COR-L47 (cell line): ENCODE results near the gene KCNQ2.

Experiments
- DNase-seq: peaks from one replicate; lab custom pipeline; 2025; lab: John Stamatoyannopoulos, UW

KCNQ2 gene

DNA sequence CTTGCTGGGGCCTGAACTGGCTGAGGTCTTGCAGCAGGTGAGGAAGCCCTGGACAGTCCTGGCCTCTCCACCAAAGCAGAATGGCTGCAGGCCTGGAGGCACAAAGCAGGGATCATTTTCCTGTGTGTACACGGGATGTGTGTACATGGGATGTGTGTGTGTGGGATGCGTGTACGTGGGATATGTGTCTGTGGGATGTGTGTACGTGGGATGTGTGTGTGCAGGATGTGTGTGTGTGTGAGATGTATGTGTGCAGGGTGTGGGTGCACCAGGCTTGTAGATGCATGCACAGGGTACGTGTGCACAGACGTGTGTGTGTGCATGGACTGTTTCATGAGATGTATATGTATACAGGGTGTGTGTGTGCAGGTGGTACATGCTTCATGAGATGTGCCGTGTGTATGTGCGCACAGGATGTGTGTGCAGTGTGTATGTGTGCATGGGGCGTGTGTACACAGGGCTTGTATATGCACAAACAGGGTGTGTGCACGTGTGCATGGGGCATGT, 103.4 kb downstream of the KCNQ2 start:
- no peak for DNase-seq

DNA sequence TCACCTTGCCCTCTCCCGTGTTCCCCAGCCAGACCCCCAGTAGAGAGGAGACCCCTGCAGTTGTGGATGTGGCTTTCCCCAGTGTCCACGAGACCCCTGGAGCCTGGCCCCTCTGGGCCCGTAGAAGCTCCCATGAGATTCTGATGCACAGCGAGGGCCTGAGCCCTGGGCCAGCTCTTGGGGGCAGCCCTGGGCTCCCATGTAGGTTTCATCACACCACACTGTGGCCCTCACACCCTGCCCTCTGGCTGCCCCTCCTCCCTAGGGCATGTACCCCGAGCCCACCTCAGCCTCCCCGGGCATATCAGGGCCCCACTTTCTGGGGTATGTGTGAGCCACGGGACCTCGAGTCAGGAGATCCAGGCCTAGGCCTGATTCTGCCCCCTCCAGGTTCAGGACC, 104.3 kb downstream of the KCNQ2 start:
- no peak for DNase-seq

DNA sequence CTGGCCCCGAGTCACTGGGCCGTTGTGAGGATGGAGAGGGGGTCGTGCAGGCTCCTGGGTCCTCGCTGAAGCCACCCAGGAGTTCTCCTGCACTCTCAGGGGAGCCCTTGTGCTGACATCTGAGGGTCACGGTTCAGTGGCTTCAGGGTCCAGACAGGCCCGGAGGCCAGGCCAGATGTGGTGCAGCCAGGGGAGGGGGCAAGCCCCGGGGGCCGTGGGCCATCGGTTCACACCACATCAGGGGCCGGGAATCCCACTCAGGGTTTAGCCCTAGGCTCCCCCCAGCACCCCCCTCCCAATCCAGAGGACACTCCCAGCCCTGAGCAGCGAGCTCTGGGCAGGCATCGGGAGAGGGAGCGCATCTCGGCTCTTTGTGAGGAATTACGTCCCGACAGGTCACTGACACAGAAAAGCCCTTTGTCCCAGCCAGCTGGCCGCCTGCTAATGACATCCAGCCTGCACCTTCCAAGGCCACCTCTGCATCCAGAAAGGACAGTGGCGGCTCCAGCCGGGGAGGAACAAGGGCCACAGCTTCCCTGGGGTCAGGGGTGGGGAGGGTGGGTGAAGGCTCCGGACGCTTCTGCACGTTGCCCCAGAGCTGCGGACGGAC, 104.9 kb downstream of the KCNQ2 start:
- no peak for DNase-seq

DNA sequence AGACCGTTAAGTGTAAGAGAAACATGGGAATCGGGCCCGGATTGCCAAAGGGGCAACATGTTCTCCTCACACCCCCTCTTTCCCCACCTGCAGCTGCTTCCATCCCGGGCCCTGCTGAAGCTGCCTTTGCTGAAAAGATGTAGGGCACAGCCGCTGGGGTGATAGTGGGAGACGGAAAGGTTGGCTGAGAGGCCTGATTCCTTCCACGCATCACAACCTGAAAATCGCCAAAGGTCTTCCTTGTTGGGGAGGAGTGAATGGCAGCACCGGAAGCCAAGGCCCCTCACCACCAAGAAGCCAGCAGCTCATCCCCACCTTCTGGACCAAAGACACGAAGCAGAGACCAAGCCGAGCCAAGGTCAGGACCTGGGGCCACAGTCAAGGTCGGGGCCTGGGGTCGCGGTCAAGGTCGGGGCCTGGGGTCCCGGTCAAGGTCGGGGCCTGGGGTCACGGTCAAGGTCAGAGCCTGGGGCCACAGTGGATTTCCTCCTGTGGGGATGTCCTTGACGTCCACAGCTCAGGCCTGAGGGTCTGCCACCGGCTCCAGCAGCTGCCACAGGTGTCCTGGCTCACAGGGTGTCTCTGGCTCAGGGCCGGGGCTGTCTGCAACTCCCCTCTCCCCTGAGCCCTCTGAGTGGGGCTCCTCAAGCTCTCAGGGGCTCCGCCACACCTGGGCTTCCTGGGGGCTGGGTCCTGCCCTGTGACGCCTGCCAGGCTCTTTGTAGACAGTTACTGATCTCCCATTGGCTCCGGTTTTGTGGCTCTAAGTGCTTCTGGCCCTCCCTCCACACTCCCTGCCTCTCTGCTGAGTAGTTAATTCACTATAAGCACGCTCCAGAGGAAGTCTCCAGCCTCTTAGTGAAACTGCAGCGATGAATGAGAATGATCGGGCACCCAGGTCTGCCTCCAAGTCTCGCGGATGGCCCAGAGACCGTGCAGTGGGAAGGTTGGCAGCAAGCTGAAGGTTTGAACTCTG, 105.8 kb downstream of the KCNQ2 start:
- peak; percentile 34 for DNase-seq

DNA sequence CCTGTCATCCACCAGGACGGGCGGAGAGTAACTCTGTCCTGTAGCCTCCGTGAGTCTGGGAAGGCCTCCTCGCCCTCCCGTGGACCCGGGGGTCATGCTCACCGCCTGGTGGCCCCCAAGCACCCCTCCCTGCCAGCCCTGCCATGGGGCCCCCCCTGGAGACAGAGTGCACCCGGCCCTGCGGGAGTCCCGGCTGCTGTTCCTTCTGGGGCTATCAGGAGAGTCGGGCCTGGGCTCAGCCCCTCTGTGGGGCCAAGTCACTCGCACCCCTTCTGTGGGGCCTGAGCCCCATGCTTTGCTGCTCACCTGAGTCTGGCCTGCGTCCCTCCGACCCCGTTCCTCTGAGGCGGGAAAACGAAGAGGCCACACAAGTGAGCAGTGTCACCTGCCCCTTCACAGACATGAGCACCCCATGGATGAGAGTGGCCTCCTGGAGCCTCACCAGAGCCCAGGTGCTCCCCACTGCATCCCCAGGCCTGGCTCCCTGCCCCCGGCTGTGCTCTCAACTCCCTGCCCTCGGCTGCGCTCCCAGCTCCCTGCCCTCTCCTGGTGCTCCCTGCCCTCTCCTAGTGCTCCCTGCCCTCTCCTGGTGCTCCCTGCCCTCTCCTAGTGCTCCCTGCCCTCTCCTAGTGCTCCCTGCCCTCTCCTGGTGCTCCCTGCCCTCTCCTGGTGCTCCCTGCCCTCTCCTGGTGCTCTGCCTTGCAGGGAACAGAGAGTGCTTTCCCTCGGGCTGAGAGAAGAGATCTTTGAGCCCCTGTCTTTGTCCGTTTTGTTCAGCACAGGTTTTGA, 106.7 kb downstream of the KCNQ2 start:
- DNase-seq: no peak

DNA sequence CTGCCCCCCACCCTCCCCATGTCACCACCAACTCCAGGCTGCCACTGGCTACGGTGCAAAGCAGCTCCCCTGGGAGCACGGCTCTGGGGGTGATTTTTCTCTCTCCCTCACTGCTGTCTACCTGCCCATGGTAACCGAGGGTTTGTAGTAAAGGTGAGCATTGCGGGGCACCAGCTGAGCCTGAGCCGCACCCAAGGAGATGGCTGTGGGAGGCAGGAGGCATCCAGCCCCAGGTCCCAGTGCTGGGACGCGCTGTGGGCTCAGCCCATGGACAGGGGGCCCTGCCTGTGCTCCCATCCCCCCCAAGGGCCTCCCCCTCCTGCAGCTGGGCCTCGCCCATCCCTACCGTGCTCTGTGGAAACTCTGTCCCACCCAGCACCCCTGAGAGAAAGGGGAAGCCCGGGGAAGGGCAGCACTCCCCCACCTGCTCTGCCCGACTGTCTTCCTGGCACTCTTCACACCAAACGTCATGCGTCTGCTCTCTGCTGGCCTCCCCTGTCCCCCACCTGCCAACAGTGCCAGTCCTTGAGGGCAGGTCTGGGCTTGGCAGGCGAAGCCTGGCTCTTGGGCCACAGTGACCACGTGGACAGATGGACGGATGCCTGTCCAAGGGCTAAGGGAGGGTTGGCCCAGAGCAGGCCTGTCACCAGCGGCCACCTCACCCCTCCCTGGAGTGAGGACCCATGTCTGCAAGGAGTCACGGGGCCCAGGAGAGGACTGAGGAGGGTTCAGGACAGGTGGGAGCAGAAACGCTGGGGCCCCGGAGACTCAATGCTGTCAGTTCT, 107.5 kb downstream of the KCNQ2 start:
- no peak for DNase-seq

DNA sequence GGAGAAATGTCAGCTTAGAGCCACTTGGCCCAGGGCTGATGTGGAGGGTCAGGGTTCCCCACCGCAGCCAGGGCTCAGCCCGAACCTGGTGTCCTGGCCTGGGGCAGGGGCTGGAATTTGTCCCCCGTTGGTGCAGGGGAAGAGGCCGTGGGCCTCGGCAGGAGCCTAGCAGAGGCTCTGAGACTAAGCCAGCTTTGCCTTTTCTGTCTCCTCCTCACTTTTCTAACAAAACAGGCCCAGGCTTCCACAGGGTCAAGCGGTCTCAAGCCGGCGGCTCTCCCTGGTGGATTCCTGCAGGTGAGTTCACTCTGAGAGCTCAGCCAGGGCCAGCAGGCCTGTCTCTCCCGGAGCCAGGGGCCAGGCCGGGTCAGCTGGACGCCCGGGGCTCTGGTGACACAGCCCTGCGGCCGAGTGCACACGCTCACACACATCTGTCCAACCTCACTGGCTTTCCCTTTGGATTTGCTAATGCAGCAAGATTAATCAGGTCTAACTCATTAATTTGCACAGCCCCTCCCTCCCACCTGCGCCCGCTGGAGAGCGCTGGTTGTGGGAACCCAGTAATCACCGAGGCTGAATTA, 108.4 kb downstream of the KCNQ2 start:
- no peak for DNase-seq

DNA sequence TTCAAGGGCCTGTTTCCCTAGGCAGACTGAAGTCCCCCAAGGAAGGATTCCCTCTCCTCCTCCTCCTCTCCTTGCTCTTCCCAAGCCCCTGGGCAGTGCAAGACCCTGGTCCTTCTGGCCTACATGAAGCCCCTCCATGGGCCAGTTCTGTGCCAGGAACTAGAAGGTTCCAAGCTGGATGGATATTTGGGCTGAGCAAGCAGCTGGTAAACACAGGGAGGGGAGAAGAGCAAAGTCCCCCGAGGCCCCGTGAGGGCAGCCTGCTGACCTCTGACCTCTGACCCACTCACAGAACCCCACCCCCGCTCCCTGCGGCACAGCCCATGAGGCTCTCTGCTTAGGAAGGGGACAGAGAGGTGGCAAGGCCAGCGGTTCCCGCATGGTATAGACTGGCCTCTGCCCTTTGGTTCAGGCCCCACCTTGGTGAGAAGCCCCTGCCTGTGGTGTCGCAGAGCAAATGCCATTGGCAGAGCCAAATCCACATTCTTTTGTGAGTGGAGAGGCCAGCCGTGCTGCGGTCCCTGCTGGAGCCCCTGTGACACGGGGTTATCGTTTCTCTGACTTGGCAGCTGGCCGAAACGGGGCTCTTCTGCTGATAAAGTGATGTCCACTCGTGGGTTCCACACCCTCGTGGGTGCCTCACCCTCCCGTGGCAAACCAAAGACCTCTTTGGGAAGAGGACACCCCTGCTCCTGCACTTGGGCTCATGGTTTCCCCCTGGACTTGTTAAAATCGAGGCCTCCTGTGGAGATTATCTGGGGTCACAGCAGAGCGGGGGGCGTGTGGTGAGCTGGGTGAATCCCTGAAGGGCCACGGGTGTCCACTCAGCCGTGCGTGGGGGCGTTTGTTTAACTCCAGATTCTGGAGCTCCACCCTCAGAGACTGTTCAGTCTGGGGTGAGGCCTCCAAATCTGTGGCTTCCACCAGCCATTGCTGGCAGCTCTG, 109.2 kb downstream of the KCNQ2 start:
- no peak for DNase-seq

DNA sequence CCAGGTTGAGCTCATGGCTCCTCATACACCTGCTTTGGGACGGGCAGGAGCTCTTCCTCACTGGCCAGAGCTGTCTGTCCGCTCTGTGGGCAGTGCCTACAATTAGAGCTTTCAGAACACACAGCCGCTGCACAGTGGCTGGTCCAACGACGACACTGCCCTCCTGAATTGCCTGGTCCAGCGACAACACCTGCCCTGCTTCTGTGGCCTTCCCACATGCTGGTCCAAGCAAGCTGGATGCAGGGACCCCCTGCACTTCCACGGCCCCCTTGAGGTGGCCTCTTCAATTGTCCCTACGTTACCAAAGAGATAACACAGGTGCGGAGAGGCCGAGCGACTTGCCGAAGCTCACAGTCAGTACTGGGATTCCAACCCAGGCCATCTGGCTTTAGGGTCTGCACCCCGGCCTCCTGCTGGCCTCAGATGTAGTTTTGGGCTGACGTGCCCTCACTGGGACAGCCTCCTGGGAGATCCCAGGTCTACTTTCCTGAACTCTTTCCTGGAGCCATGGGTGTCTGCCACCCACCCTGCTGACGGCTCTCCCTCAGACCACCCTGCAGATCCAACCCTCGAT, 109.9 kb downstream of the KCNQ2 start:
- DNase-seq: no peak

DNA sequence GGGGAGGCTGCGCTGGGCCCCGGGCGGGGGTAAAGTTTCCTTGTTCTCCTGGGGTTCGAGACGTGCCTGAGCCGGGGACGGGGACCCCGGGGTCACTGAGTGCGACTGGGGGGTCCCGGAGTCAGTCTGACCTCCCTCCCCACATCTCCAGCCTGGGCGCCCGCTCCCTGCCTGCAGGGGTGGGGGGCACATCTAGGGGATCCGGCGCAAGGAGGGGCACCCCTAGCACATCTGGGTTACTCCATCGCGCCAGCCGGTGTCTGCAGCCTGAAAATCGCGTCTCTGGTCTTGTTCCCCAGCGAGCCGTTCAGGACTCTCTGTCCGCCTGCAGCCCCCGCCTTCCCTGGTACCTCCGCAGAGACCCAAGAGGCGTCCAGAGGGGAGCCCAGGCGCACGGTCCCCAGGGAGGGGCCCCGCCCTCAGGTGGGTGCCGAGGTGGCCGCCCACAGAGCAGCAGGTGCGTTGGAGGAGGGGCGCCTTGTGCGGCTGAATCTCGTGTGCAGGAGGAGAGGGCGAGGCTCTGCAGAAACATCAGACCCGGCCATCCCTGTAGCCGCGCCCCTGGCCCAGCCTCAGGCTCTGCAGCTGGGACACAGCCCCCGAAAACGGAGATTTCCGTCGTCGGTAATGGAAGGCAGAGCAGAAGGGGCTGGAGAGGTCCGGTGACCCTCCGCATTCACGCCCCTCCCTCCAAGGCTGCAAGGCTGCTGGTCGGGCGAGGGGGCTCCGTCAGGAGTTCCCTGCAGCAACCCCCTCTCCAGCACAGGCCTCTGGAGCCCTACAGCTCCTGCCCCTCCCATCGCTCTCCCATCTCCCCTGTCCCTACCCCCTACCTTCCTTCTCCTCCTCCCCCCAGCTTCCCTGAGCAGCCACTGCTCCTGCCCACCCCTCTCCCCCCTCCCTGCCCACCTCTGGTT, 110.7 kb downstream of the KCNQ2 start:
- DNase-seq: peak; percentile 48

DNA sequence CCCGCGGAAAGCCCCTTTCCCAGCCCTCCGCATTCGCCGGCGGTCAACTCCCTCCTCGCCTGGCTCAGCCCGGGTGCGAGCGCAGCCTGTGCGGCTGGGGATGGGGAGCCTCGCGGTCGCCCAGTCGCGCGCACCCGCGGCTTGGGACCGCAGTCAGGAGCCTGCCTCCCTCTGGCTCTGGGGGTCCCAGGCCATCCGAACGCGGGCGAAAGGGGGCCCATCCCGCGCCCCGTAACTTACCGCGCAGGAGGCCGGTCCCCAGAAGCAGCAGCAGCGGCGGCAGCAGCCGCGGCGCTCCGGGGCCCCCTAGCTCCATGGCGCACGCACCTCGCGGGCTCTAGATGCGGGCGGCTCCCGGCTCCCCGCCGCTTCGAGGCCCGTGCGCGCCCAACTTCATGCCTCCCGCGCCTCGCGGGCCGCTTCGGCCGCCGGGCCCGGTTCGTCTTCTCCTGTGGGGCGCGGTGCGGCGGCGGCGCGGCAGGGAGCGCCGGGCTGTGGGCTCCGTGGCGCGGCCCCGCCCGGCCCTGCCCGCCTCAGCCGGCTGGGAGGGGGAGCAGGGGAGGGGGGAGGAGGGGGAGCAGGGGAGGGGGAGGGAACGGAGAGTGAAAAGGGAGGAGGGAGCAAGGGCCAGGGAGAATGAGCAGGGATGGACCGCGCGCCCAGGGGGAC, 111.5 kb downstream of the KCNQ2 start, which contains the start of gene CHRNA4:
TSS of gene CHRNA4 (minus strand) at position 500 of the 669 bp plus-strand sequence. CDS start at position 316, 184 bp downstream.
- no peak for DNase-seq

DNA sequence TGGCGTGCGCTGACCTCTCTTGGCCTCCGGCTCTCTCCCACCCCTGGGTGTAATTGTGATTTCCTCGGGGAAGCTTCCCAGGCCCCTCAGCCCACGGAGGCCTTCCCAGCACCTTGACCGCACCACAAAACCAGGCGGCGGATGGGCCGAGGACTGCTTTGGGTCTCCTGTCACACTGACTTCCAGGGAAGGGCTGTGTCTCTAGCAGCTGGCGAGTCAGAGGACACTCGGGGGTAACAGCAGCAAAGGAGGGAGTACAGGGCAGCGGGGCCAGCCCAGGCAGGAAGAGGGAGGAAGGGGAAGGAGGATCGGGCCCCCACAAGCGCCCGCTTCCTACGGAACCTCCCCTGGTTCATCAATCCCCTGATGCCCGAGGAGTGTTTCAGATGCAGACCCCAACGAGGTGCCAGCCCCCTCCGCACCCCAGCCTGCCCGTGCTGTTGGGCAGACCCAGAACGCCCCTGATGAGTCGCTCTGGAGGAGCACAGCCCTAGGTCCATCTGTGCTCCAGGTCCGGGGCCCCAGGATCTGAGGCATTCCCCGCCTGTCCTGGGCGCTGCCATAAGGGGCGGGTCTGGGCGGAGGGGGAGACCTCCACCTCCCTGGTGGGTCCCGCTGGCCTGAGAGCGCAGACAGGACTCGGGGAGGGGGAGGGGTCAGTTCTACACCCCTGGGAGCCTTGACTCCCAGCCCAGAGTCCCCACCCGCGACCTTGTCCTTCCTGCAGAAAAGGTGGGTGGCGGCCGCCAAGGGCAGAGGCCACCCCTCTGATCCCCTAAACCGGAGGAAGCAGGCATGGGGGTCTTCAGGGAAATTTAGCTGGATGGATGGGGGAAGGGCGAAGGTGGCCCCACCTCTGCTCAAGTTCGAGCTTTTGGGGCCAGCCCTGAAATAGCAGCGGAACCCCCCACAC, 112.3 kb downstream of the KCNQ2 start:
- DNase-seq: no peak

DNA sequence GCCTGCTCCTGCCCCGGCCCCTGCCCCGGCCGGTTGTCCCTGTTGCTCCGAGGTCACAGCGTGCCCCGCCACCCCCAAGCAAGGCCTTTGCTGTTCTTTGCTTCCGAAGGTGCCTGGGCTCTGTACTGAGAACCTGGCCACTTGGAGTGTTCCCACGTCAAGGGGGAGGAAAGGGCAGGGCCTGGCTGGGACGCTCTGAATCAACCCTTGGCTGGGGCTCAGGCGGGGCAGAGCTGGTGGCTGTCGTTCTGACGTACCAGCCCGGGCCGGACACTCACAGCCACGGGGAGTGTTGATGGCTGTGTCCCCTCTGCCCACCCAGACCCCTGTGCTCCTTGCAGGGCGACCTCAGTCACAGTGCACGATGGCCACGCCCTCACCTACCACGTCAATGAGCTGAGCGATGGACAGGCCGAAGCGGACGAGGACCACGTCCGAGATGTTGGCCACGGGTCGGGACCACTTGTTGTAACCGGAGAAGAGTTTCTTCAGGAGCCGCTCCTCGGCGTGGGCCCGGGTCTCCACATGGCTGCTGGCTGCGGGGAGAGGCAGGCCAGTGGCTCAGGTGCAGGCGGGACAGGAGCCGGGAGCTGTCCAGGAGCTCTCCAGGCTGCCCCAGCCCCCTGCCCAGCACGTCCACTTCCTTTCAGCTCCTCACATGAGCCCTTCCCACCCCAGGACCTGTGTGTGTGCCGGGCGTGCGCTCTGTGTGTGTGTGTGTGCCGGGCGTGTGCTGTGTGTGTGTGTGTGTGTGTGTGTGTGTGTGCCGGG, 113.1 kb downstream of the KCNQ2 start:
- no peak for DNase-seq

DNA sequence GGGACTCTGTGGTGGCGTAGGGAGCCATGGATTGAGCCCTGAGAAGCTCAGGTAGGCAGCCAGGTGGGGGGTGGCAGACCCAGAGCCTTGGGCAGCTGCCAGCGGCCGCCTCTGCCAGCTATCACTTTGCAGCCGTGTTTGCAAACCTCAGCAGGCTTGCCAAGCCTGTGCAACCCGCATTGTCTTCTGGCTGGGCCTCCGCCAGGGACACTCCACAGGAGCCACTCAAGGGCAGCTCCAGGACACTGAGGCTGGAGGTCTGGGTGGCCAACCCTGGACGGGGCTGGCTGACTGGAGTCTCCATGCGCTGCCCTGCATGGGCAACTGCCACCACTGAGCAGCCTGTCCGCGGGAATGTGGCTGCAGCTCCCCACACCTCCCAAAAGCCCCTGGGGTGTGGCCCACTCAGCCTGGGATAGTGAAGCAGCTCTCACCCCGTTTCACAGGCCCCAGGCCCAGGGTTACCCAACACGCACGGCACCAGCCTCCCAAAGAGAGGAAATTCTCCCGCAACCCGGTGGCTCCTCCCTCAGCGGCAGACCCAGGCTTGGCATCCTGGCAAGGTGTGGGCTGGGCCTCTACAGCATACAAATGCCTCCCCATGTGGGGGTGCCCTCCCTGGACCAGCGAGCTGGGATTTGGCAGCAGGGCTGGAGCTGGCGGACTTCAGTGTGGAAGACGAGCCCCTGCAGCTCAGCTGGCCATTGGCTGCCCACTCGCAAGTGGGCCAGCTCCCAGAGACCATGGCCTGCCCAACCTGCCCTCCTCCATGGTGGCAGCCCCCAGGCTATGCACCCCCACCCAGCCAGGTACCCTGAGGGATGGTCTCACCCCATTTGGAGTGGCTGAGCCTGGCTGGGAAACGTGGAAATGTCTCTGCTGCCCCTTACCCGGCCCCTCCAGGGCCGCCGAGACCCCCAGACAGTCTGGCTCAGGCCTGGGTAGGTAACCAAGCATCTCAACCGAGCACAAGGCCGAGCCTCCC, 114.2 kb downstream of the KCNQ2 start:
- DNase-seq: peak; percentile 98
